ENCODE measurements around the gene ABCB11. TPM values are rescaled to one million over a fixed set of nuclear protein-coding genes. Genes with fewer than 3 reads are reported as not detected.
A peak's percentile ranks its signal among the peaks of the same experiment; 100 is the strongest.

The ABCB11 gene
- total and polyA plus RNA-seq, 9 of the 15 experiments (the other 6 are each of a cell fraction or from before 2014, with no cell fraction given) = 0.04 to 0.51 (median 0.10) TPM; not detected in 1

GRCh38 chr2:168920504-168921157 lies 110.5 kb downstream of the ABCB11 start:
- no peak overlapping the region for H3K27ac ChIP-seq (ENCODE audit: extremely low read depth, low read depth, low read length)
- BruUV-seq (replicated peaks) = no TSS peak
- H4K20me1 ChIP-seq (replicated peaks; ENCODE audit: control insufficient read depth, insufficient read depth, low read length) = no peaks in the 10 kb centered on the region
- DNase-seq (ENCODE audit: extremely low read depth in 1 of 4, low spot score in 3 of 4) (peak; percentile 38 to 79 (median 44)), FAIRE-seq (peak; percentile 81), ATAC-seq (peak; percentile 84)
- no peaks in the 10 kb centered on the region for H3K9me1 ChIP-seq (ENCODE audit: control insufficient read depth, insufficient read depth, low read length)
- in situ Hi-C loops (cut with MboI) = loop anchor here (25.0 kb wide), 1 partner anchor 983 kb away; no protein-coding TSS in a partner anchor
- 7% methylated on average over 4 of the region's 4 CpGs for WGBS (ENCODE audit: insufficient coverage, low coverage, missing lambda C conversion rate)
- no peak overlapping the region for H3K4me3 ChIP-seq
- peak overlapping the region; percentile 67 for H2AFZ ChIP-seq (ENCODE audit: low read depth, low read length)
- H3K79me2 ChIP-seq (ENCODE audit: control insufficient read depth, insufficient read depth, low read length) = no peaks in the 10 kb centered on the region
- no peak overlapping the region for H3K9ac ChIP-seq (ENCODE audit: insufficient read depth in 1 of 2, low read depth in 2 of 2, low read length in 2 of 2)
- ChIA-PET POLR2A (no interaction called here), CTCF (ENCODE audit: low intra/inter-chr PET ratio) (interaction anchor here (0.5 to 3.2 kb wide), 9 partner anchors 31 to 574 kb away, joined by 3 to 33 read pairs (median 3); no protein-coding TSS in a partner anchor)
- no peak overlapping the region for H3K4me2 ChIP-seq (ENCODE audit: insufficient read depth, low read length)
- H3K9me3 ChIP-seq (replicated peaks; ENCODE audit: control insufficient read depth, insufficient read depth, low read depth, low read length) = peaks cover 8% of the 10 kb centered on the region
- H3K27me3 ChIP-seq (ENCODE audit: control insufficient read depth in 2 of 2, insufficient read depth in 2 of 2, low read length in 2 of 2) = no peaks in the 10 kb centered on the region
- no peaks in the 10 kb centered on the region for H3K36me3 ChIP-seq (ENCODE audit: control insufficient read depth, insufficient read depth, low read length)
- H3K4me1 ChIP-seq (replicated peaks in 1 of 2; ENCODE audit: control insufficient read depth in 2 of 2, insufficient read depth in 2 of 2, low read length in 2 of 2) = peaks cover 0 to 7% of the 10 kb centered on the region in 2 experiments; a peak in 1 of 5 replicates
- intact Hi-C loops (cut with micrococcal nuclease) = loop anchor here (1.0 to 10.0 kb wide), 5 partner anchors 70 to 776 kb away; no protein-coding TSS in a partner anchor
- TF ChIP-seq THAP7 (CRISPR knock-in tag; IDR thresholded peaks at IDR 0.05) (no peak), LEF1 (IDR thresholded peaks at IDR 0.05) (peak; percentile 40; the same call in 1 of the 2 replicates), SMAD3 (CRISPR knock-in tag; conservative IDR thresholded peaks at IDR 0.05) (no peak), FOXK2 (conservative IDR thresholded peaks at IDR 0.05 in 1 of 2, IDR thresholded peaks at IDR 0.05 in 1 of 2; ENCODE audit: low read depth in 2 of 2) (0 out of 4 replicates have a peak, but pooled peaks have one; percentile 30 to 71), REST (IDR thresholded peaks at IDR 0.05; ENCODE audit: borderline replicate concordance) (peak; percentile 92), REST (CRISPR knock-in tag; IDR thresholded peaks at IDR 0.05; ENCODE audit: low read depth) (no peak), SMARCA4 (IDR thresholded peaks at IDR 0.05) (peak; percentile 50; the same call in 1 of the 2 replicates), JUND (IDR thresholded peaks at IDR 0.05; ENCODE audit: borderline replicate concordance, low read depth, low read length) (no peak), JUND (tag; IDR thresholded peaks at IDR 0.05; ENCODE audit: borderline replicate concordance, low read depth, low read length) (peak; percentile 47; the same call in 1 of the 3 replicates), POLR2H (tag; IDR thresholded peaks at IDR 0.05; ENCODE audit: low read depth) (peak; percentile 54; the same call in 1 of the 2 replicates), RNF219 (CRISPR knock-in tag; IDR thresholded peaks at IDR 0.05) (no peak)
